Stimulated activated CD4-positive, alpha-beta T cell treated with anti-CD3 and anti-CD28 coated beads, Interleukin-1b, Interleukin-23, amount 100 ng/mL, for 1 hour (primary cell): ENCODE measurements around the gene PEX26.
"Not testable (repeated sequence)": the region's sequence is repeated elsewhere in the genome, so short reads cannot be mapped to it uniquely, and the experiment has no call there.

Experiments
- DNase-seq, 2 donors: peaks; one replicate each; pipeline ENCODE4 v3.0.0-alpha.2; 2020; ENCODE audit warnings: low read depth in 2 of 2

The PEX26 gene

GRCh38 chr22:18077639-18078328 lies at the start of gene PEX26:
PEX26 (plus strand) TSS chr22:18077990; CDS start chr22:18078377, 387 bp downstream.
- peak; percentile 82 to 84 for DNase-seq

- no peak for DNase-seq
These were observed 48.8 kb upstream of the PEX26 start for GRCh38 chr22:18028817-18029527.

- no peak for DNase-seq
These were observed 48.0 kb upstream of the PEX26 start for GRCh38 chr22:18029686-18030267.

- no peak for DNase-seq
These were observed 45.9 kb upstream of the PEX26 start for GRCh38 chr22:18031695-18032454.

- no peak for DNase-seq
These were observed 45.2 kb upstream of the PEX26 start for GRCh38 chr22:18032455-18033101.

GRCh38 chr22:18033204-18033998 lies 44.4 kb upstream of the PEX26 start:
- DNase-seq, result no peak

GRCh38 chr22:18034076-18034475 lies 43.7 kb upstream of the PEX26 start:
- no peak for DNase-seq

- DNase-seq, result no peak
These were observed 42.0 kb upstream of the PEX26 start for GRCh38 chr22:18035751-18036150.

- DNase-seq, result not testable (repeated sequence)
These were observed 36.9 kb upstream of the PEX26 start for GRCh38 chr22:18040898-18041297.

- DNase-seq, result no peak
These were observed 35.1 kb upstream of the PEX26 start for GRCh38 chr22:18042685-18043084.

GRCh38 chr22:18044548-18045271 lies 33.1 kb upstream of the PEX26 start:
- no peak for DNase-seq

GRCh38 chr22:18045794-18046193 lies 32.0 kb upstream of the PEX26 start:
- DNase-seq, result no peak

- no peak for DNase-seq
These were observed 29.7 kb upstream of the PEX26 start for GRCh38 chr22:18048041-18048440.

- no peak for DNase-seq
These were observed 29.3 kb upstream of the PEX26 start for GRCh38 chr22:18048441-18048898.

- DNase-seq, result no peak
These were observed 27.7 kb upstream of the PEX26 start for GRCh38 chr22:18050065-18050464.

GRCh38 chr22:18051113-18051512 lies 26.7 kb upstream of the PEX26 start:
- not testable (repeated sequence) for DNase-seq

GRCh38 chr22:18053216-18053946 lies 24.4 kb upstream of the PEX26 start:
- DNase-seq, result not testable (repeated sequence)

GRCh38 chr22:18055619-18056160 lies 22.1 kb upstream of the PEX26 start:
- DNase-seq, result no peak

GRCh38 chr22:18056161-18056666 lies 21.6 kb upstream of the PEX26 start:
- no peak for DNase-seq
